Sigmoid colon (tissue), 4 donors: ENCODE data around the gene KCTD19.

Source experiments
- CTCF ChIP-seq, 4 experiments: fragments of 450-650 bp in 3 of 4; fragments of 200-600 bp in 1 of 4; IDR thresholded peaks; one replicate each; pipeline ENCODE4 v1.5.1; 2016 to 2019; ENCODE audit warnings: antibody characterized with exemption in 4 of 4, mild to moderate bottlenecking in 3 of 4, moderate library complexity in 2 of 4
- EP300 ChIP-seq, 4 donors: sonication (generic); formaldehyde crosslinking; IDR thresholded peaks; one replicate each; pipeline ENCODE4 v1.6.1; 2017; ENCODE audit warnings: antibody characterized with exemption in 4 of 4
- POLR2A ChIP-seq, 2 donors: fragments of 450-650 bp; IDR thresholded peaks; one replicate each; pipeline ENCODE4 v1.6.1; 2016; ENCODE audit warnings: antibody characterized with exemption in 2 of 2, mild to moderate bottlenecking in 2 of 2, moderate library complexity in 2 of 2
- POLR2AphosphoS5 ChIP-seq, 4 donors: sonication (generic); formaldehyde crosslinking; IDR thresholded peaks; one replicate each; pipeline ENCODE4 v1.6.1; 2017; ENCODE audit warnings: antibody characterized with exemption in 4 of 4

- no peak for TF ChIP-seq EP300 (IDR thresholded peaks at IDR 0.05)
- no peak for TF ChIP-seq POLR2A (IDR thresholded peaks at IDR 0.05)
- no peak for TF ChIP-seq CTCF (IDR thresholded peaks at IDR 0.05)
- TF ChIP-seq POLR2AphosphoS5 (IDR thresholded peaks at IDR 0.05), result no peak
Observed at GRCh38 chr16:67271446-67271845, 55.1 kb downstream of the KCTD19 start.
